Psoas muscle (tissue), 8 donors: ENCODE measurements around the gene EGFLAM. TPM values are rescaled to one million over a fixed set of nuclear protein-coding genes. Genes with fewer than 3 reads are reported as not detected.

ENCODE experiments used
- ATAC-seq, 4 donors: fragments of 200-7000 bp; cut with Tn5 transposase; one replicate each; pipeline ENCODE4 v1.9.1; 2020; ENCODE audit warnings: moderate library complexity in 3 of 4, mild to moderate bottlenecking in 2 of 4
- DNase-seq, 2 donors: peaks; one replicate each; pipeline ENCODE4 v3.0.0-alpha.2; 2020
- H3K27ac ChIP-seq: fragments of 200-600 bp; one replicate; pipeline ENCODE4 v1.8.0; 2022
- H3K27me3 ChIP-seq, 3 donors: fragments of 200-600 bp in 1 of 3; one replicate each; pipeline versions ENCODE4 v1.6.1 to v1.8.0; 2013 to 2022; ENCODE audit warnings: low read length in 2 of 3, mild to moderate bottlenecking in 2 of 3, moderate library complexity in 1 of 3; ENCODE audit not compliant: insufficient read depth in 3 of 3
- H3K36me3 ChIP-seq, 2 donors: fragments of 200-600 bp in 1 of 2; one replicate each; pipeline versions ENCODE4 v1.6.1 to v1.8.0; 2013 to 2022; ENCODE audit warnings: low read depth in 1 of 2, mild to moderate bottlenecking in 1 of 2, moderate library complexity in 1 of 2; ENCODE audit not compliant: insufficient read depth in 1 of 2
- H3K4me1 ChIP-seq: fragments of 200-600 bp; one replicate; pipeline ENCODE4 v1.8.0; 2022
- H3K4me3 ChIP-seq: fragments of 200-600 bp; one replicate; pipeline ENCODE4 v1.8.0; 2022; ENCODE audit warnings: mild to moderate bottlenecking
- H3K9me3 ChIP-seq: fragments of 200-600 bp; one replicate; pipeline ENCODE4 v1.8.0; 2022
- WGBS, 3 donors: extraction: QIAGEN DNeasy Blood & Tissue Kit; methylation state at CpG; one replicate each; pipeline versions ENCODE4 v1.1.6 to v1.1.7; 2013; 5-methylcytosine and 5-hydroxymethylcytosine counted together
- intact Hi-C, 2 donors: fragments of 100-400 bp; cut with DNase I; formaldehyde crosslinking; loops; one replicate each; pipeline versions ENCODE4 v1.11.0 to v1.14.2; 2022
- polyA plus RNA-seq, 3 donors: library from polyadenylated mRNA; stranded (reverse); fragments of 200-250 nt; gene quantifications; one replicate each; pipeline ENCODE4 v1.2.3, GENCODE V29; 2013
- total RNA-seq, 4 donors: library from RNA; stranded (reverse); fragmentation: NEBNext Ultra II Directional in 2 of 4; extraction: Animal tissue kit (Norgen Biotek cat#: 25700) in 2 of 4; gene quantifications; one replicate each; pipeline versions ENCODE4 v1.2.1 to v1.2.4, GENCODE V29; 2021 to 2023
- TF ChIP-seq, protein P1 (sequence below): fragments of 200-600 bp; IDR thresholded peaks from one replicate; pipeline ENCODE4 v1.8.0; 2022; ENCODE audit warnings: antibody characterized with exemption
- donor health status: healthy with polysubstance abuse.
- donor health status: DM: no; HTN: no; CAD: no; lungs with moderate emphysema.
- donor health status: Bipolar disorder and iron deficiency.
- donor health status: healthy.
- donor health status: DM: yes; HTN: yes; CAD: no.
- donor health status: DM: no; HTN: no; CAD: no.
- donor health status: DM: no; HTN: no; CAD: no.
- donor health status: DM: yes; HTN: yes; CAD: no.

The EGFLAM gene
- total and polyA plus RNA-seq, 7 donors, result 16.0 to 53.8 (median 35.3) TPM

- Histone ChIP-seq H3K36me3 (no peaks in the 10 kb centered on the region), H3K27me3 (peaks cover 0 to 3% (median 0%) of the 10 kb centered on the region in 3 donors), H3K27ac (no peak overlapping the region), H3K9me3 (no peaks in the 10 kb centered on the region), H3K4me3 (no peak overlapping the region), H3K4me1 (no peaks in the 10 kb centered on the region)
- intact Hi-C loops, result loop anchor here in 1 of 2 donors (10.0 kb wide), 1 partner anchor 100 kb away; no protein-coding TSS in a partner anchor
- ATAC-seq, result no peak
- WGBS, 3 donors, result 39 to 52% (median 48%) methylated on average over 2 of the region's 2 CpGs
- TF ChIP-seq, protein P1, sequence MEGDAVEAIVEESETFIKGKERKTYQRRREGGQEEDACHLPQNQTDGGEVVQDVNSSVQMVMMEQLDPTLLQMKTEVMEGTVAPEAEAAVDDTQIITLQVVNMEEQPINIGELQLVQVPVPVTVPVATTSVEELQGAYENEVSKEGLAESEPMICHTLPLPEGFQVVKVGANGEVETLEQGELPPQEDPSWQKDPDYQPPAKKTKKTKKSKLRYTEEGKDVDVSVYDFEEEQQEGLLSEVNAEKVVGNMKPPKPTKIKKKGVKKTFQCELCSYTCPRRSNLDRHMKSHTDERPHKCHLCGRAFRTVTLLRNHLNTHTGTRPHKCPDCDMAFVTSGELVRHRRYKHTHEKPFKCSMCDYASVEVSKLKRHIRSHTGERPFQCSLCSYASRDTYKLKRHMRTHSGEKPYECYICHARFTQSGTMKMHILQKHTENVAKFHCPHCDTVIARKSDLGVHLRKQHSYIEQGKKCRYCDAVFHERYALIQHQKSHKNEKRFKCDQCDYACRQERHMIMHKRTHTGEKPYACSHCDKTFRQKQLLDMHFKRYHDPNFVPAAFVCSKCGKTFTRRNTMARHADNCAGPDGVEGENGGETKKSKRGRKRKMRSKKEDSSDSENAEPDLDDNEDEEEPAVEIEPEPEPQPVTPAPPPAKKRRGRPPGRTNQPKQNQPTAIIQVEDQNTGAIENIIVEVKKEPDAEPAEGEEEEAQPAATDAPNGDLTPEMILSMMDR, result no peak
- DNase-seq, result no peak
Observed at GRCh38 chr5:38364825-38365224, 106.5 kb downstream of the EGFLAM start.

- Histone ChIP-seq H3K4me1 (no peaks in the 10 kb centered on the region), H3K4me3 (no peak overlapping the region), H3K36me3 (no peaks in the 10 kb centered on the region), H3K9me3 (no peaks in the 10 kb centered on the region), H3K27me3 (peaks cover 0 to 3% (median 0%) of the 10 kb centered on the region in 3 donors), H3K27ac (no peak overlapping the region)
- ATAC-seq (no peak), DNase-seq (no peak)
- WGBS, 3 donors, result 64 to 69% (median 65%) methylated on average over 3 of the region's 3 CpGs
- intact Hi-C loops, result loop anchor here in 1 of 2 donors (10.0 kb wide), 1 partner anchor 103 kb away; no protein-coding TSS in a partner anchor
- TF ChIP-seq, protein P1, result no peak
Observed at GRCh38 chr5:38367410-38367809, 109.1 kb downstream of the EGFLAM start.

- no peak overlapping the region for H3K4me3 ChIP-seq
- ATAC-seq (no peak), DNase-seq (no peak)
- TF ChIP-seq, protein P1, result no peak
- H3K27ac ChIP-seq, result no peak overlapping the region
- 42 to 62% (median 55%) methylated on average over 5 of the region's 5 CpGs for whole genome bisulfite sequencing, 3 donors
- intact Hi-C loops, result loop anchor here in 1 of 2 donors (10.0 kb wide), 1 partner anchor 103 kb away; no protein-coding TSS in a partner anchor
- H3K27me3 ChIP-seq, result peaks cover 0 to 3% (median 0%) of the 10 kb centered on the region in 3 donors
- H3K36me3 ChIP-seq, result no peaks in the 10 kb centered on the region
- no peaks in the 10 kb centered on the region for H3K4me1 ChIP-seq
- no peaks in the 10 kb centered on the region for H3K9me3 ChIP-seq
Observed at GRCh38 chr5:38367966-38368365, 109.6 kb downstream of the EGFLAM start.

GRCh38 chr5:38369692-38370091 is 111.3 kb downstream of the EGFLAM start:
- Histone ChIP-seq H3K4me3 (no peak overlapping the region), H3K4me1 (no peaks in the 10 kb centered on the region), H3K36me3 (no peaks in the 10 kb centered on the region), H3K27ac (no peak overlapping the region), H3K27me3 (peaks cover 0 to 3% (median 0%) of the 10 kb centered on the region in 3 donors), H3K9me3 (no peaks in the 10 kb centered on the region)
- TF ChIP-seq, protein P1, result no peak
- intact Hi-C loops, result loop anchor here in 1 of 2 donors (10.0 kb wide), 1 partner anchor 105 kb away; no protein-coding TSS in a partner anchor
- DNase-seq (no peak), ATAC-seq (no peak)
- WGBS, 3 donors, result 37 to 50% (median 39%) methylated on average over 5 of the region's 5 CpGs
